OCI-LY7 (cell line): Measurements from ENCODE around the gene CCT6B. TPM values are rescaled to one million over a fixed set of nuclear protein-coding genes. Genes with fewer than 3 reads are reported as not detected.

Experiments
- BruUV-seq: library from RNA; stranded (reverse); fragments of 400-500 nt; replicated peaks from 2 replicates; lab custom pipeline; 2021; lab: Mats Ljungman, UMichigan
- CTCF ChIA-PET: fragments of 300-600 bp; sonication (Branson Sonifier 250); formaldehyde crosslinking; loops from one replicate; lab custom pipeline; 2022; ENCODE audit warnings: antibody characterized with exemption; ENCODE audit not compliant: unreplicated experiment; lab: Charles Lee
- POLR2A ChIA-PET: fragments of 300-600 bp; sonication (Branson Sonifier 250); formaldehyde crosslinking; loops from one replicate; lab custom pipeline; 2022; ENCODE audit warnings: antibody characterized with exemption; lab: Charles Lee
- DNase-seq: peaks from one replicate; pipeline ENCODE4 v3.0.0-alpha.2; 2015; ENCODE audit warnings: low spot score
- H2AFZ ChIP-seq: fragments of 200-600 bp; sonication (generic), shearing (Covaris generic); 2 replicates; pipeline ENCODE4 v1.6.1; 2014; ENCODE audit warnings: mild to moderate bottlenecking, antibody characterized with exemption, low read length, moderate library complexity
- H3K27ac ChIP-seq: fragments of 200-600 bp; sonication (generic); 2 replicates; pipeline ENCODE4 v1.5.1; 2014; ENCODE audit warnings: mixed run types, low read depth, mild to moderate bottlenecking, moderate library complexity, low read length, inconsistent platforms; ENCODE audit not compliant: poor library complexity, severe bottlenecking
- H3K36me3 ChIP-seq: fragments of 200-600 bp; sonication (generic); 2 replicates; pipeline ENCODE4 v1.6.1; 2014; ENCODE audit warnings: mild to moderate bottlenecking, antibody characterized with exemption, low read length, moderate library complexity, mixed read lengths; ENCODE audit not compliant: insufficient read depth
- H3K4me1 ChIP-seq: fragments of 200-600 bp; sonication (generic); 2 replicates; pipeline ENCODE4 v1.5.1; 2014; ENCODE audit warnings: mild to moderate bottlenecking, low read length; ENCODE audit not compliant: insufficient read depth, poor library complexity, severe bottlenecking
- H3K4me2 ChIP-seq: fragments of 200-600 bp; sonication (generic); 2 replicates; pipeline ENCODE4 v1.6.1; 2014; ENCODE audit warnings: mild to moderate bottlenecking, low read length
- H3K4me3 ChIP-seq: fragments of 200-600 bp; sonication (generic); 2 replicates; pipeline ENCODE4 v1.5.1; 2014; ENCODE audit warnings: mild to moderate bottlenecking, low read depth, low read length; ENCODE audit not compliant: poor library complexity, severe bottlenecking
- H3K79me2 ChIP-seq: fragments of 200-600 bp; sonication (generic); 2 replicates; pipeline ENCODE4 v1.6.1; 2016; ENCODE audit warnings: low read depth, mild to moderate bottlenecking, low read length, moderate library complexity, mixed read lengths; ENCODE audit not compliant: insufficient read depth
- H3K9me2 ChIP-seq: fragments of 200-600 bp; sonication (generic); 2 replicates; pipeline ENCODE4 v1.6.1; 2016; ENCODE audit warnings: mild to moderate bottlenecking, low read length, mixed read lengths; ENCODE audit not compliant: insufficient read depth
- H3K9me3 ChIP-seq: fragments of 200-600 bp; sonication (generic); 2 replicates; pipeline ENCODE4 v1.6.1; 2014; ENCODE audit warnings: mild to moderate bottlenecking, mixed run types, low read length, mixed read lengths
- H4K20me1 ChIP-seq: fragments of 200-600 bp; sonication (generic); 2 replicates; pipeline ENCODE4 v1.6.1; 2014; ENCODE audit warnings: mild to moderate bottlenecking, antibody characterized with exemption, low read length, moderate library complexity, mixed read lengths; ENCODE audit not compliant: insufficient read depth
- EZH2phosphoT487 ChIP-seq: fragments of 200-600 bp; sonication (generic); IDR thresholded peaks from 2 replicates; pipeline ENCODE4 v1.6.1; 2018; ENCODE audit warnings: low read depth, borderline replicate concordance, mild to moderate bottlenecking, mixed run types, antibody characterized with exemption, low read length, moderate library complexity, mixed read lengths
- intact Hi-C: fragments of 100-400 bp; cut with micrococcal nuclease; formaldehyde crosslinking; loops from one replicate; pipeline ENCODE4 v1.10.0; 2022; ENCODE audit not compliant: unreplicated experiment
- total RNA-seq, 2 experiments: library from RNA; depleted of rRNA in 1 of 2; stranded (reverse); fragments of >200 nt in 1 of 2; shearing (Covaris generic) in 1 of 2; gene quantifications; 2 replicates each; pipeline ENCODE4 v1.2.3, GENCODE V29; 2014 to 2022
- TF ChIP-seq, protein P1 (sequence below): fragments of 200-600 bp; sonication (generic); conservative IDR thresholded peaks from 2 replicates; pipeline ENCODE4 v1.5.1; 2014; ENCODE audit warnings: mild to moderate bottlenecking, antibody characterized with exemption, low read length, moderate library complexity, mixed read lengths

The CCT6B gene
- total RNA-seq, 2 experiments from 2014 or later: 1.9 to 2.6 TPM

DNA sequence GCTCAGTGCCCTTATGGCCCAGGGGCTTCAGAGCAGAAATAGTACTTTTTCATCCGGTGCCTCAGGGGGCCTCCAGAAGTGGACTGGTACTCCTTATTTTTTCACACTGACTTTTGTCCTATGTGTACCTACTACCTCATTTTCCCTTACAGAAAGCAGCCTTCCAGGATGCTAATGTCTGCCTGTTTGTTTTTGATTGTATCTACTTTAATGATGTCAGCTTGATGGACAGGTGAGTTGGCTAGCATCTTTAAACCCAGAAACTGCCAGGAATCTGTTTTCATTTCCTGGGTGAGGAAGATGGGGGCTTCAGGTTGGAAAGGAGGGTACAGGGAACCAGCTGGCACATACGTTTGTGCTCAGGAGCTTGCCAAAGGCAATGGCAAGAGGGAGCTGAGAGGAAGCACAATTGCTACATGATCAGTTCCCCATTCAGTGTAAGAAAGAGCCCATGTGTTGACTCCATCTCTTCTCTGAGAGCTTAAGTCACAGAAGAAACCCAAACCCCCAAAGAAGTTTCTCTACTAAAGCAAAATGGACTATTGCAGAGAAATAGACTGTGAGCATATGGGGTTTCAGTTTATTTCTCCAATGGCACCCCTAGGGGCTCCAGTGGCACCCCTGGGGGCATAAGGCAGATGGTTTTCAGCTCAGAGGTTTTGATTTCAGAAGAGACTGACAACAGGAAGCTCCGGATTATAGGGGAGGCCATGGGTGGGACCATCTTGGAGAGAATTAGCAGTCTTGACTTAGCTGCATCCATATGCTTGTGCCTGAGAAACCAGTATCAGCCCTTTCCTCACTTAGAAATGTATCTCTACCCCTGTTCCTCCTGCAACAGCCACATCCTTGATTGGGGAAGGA lies 35.4 kb upstream of the CCT6B start:
- ChIA-PET POLR2A (no interaction called here), CTCF (no interaction called here)
- no TSS peak for BruUV-seq
- no peak for DNase-seq
- no peaks in the 10 kb centered on the region for H3K79me2 ChIP-seq
- H3K4me1 ChIP-seq: no peaks in the 10 kb centered on the region
- H3K36me3 ChIP-seq: peaks cover 90% of the 10 kb centered on the region
- H4K20me1 ChIP-seq: no peaks in the 10 kb centered on the region
- H3K9me3 ChIP-seq: no peaks in the 10 kb centered on the region
- H3K4me2 ChIP-seq: no peak overlapping the region
- no peaks in the 10 kb centered on the region for H3K9me2 ChIP-seq
- intact Hi-C loops: no loop called here
- no peak overlapping the region for H3K4me3 ChIP-seq
- no peak overlapping the region for H3K27ac ChIP-seq
- H2AFZ ChIP-seq: no peak overlapping the region
- TF ChIP-seq EZH2phosphoT487: no peak
- TF ChIP-seq, protein P1, sequence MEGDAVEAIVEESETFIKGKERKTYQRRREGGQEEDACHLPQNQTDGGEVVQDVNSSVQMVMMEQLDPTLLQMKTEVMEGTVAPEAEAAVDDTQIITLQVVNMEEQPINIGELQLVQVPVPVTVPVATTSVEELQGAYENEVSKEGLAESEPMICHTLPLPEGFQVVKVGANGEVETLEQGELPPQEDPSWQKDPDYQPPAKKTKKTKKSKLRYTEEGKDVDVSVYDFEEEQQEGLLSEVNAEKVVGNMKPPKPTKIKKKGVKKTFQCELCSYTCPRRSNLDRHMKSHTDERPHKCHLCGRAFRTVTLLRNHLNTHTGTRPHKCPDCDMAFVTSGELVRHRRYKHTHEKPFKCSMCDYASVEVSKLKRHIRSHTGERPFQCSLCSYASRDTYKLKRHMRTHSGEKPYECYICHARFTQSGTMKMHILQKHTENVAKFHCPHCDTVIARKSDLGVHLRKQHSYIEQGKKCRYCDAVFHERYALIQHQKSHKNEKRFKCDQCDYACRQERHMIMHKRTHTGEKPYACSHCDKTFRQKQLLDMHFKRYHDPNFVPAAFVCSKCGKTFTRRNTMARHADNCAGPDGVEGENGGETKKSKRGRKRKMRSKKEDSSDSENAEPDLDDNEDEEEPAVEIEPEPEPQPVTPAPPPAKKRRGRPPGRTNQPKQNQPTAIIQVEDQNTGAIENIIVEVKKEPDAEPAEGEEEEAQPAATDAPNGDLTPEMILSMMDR: no peak

DNA sequence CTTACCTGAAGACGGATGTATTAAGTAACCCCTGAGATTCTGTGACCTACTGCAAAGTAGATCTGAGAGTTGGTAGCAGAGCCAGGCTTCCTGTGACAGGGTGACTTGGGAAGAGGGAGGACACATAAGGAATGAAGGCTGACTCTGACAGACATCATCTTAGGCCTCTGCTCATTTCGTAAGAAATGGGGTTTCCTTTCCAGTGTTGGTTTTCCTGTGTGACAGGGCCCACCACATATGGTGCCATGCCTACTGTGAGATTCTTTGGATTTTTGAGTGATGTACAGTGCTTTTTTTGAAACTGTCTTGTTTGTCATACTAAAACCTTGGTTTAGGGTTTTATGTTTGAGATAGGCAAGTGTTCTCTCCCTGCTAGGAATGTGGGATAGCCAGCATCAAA lies 31.8 kb upstream of the CCT6B start:
- no peak for DNase-seq
- H2AFZ ChIP-seq: no peak overlapping the region
- H3K9me3 ChIP-seq: no peaks in the 10 kb centered on the region
- BruUV-seq: no TSS peak
- ChIA-PET CTCF (no interaction called here), POLR2A (no interaction called here)
- peaks cover 97% of the 10 kb centered on the region for H3K36me3 ChIP-seq
- no peak overlapping the region for H3K4me3 ChIP-seq
- no peaks in the 10 kb centered on the region for H4K20me1 ChIP-seq
- H3K4me2 ChIP-seq: no peak overlapping the region
- H3K27ac ChIP-seq: no peak overlapping the region
- H3K9me2 ChIP-seq: no peaks in the 10 kb centered on the region
- peaks cover 4% of the 10 kb centered on the region for H3K4me1 ChIP-seq
- intact Hi-C loops: no loop called here
- no peaks in the 10 kb centered on the region for H3K79me2 ChIP-seq
- TF ChIP-seq, protein P1: no peak
- no peak for TF ChIP-seq EZH2phosphoT487

DNA sequence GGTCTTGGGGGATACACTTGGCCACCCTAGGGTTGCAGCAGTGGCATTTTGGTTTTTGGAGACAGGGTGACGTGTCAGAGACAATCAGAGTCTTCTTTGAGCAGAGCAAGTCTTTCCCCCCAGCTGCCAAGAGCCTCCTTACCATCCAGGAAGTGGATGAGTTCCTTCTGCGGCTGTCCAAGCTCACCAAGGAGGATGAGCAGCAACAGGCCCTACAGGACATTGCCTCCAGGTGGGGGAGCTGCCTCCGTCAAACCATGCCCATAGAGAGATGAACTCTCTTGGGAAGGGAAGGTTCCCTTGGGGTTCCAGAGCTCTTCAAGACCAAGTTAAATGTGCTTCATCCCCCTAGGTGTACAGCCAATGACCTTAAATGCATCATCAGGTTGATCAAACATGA lies 30.3 kb upstream of the CCT6B start:
- no peak for DNase-seq
- BruUV-seq: no TSS peak
- intact Hi-C loops: no loop called here
- TF ChIP-seq, protein P1: no peak
- TF ChIP-seq EZH2phosphoT487: no peak
- ChIA-PET CTCF (interaction anchor here (1.4 kb wide), 1 partner anchor 9 kb away, joined by 4 read pairs; no protein-coding TSS in a partner anchor), POLR2A (interaction anchor here (1.0 kb wide), 1 partner anchor 9 kb away, joined by 3 read pairs; no protein-coding TSS in a partner anchor)
- Histone ChIP-seq H3K4me1 (peaks cover 4% of the 10 kb centered on the region), H3K79me2 (no peaks in the 10 kb centered on the region), H3K9me3 (no peaks in the 10 kb centered on the region), H3K4me3 (no peak overlapping the region), H3K4me2 (no peak overlapping the region), H4K20me1 (no peaks in the 10 kb centered on the region), H3K36me3 (peaks cover 95% of the 10 kb centered on the region), H3K27ac (no peak overlapping the region), H2AFZ (no peak overlapping the region), H3K9me2 (no peaks in the 10 kb centered on the region)
